OCI-LY7 (cell line): ENCODE results near the gene CEACAM4. TPM values are rescaled to one million over a fixed set of nuclear protein-coding genes. Genes with fewer than 3 reads are reported as not detected.

Source experiments
- BruUV-seq: library from RNA; stranded (reverse); fragments of 400-500 nt; replicated peaks from 2 replicates; lab custom pipeline; 2021; lab: Mats Ljungman, UMichigan
- CTCF ChIA-PET: fragments of 300-600 bp; sonication (Branson Sonifier 250); formaldehyde crosslinking; loops from one replicate; lab custom pipeline; 2022; ENCODE audit warnings: antibody characterized with exemption; ENCODE audit not compliant: unreplicated experiment; lab: Charles Lee
- POLR2A ChIA-PET: fragments of 300-600 bp; sonication (Branson Sonifier 250); formaldehyde crosslinking; loops from one replicate; lab custom pipeline; 2022; ENCODE audit warnings: antibody characterized with exemption; lab: Charles Lee
- DNase-seq: peaks from one replicate; pipeline ENCODE4 v3.0.0-alpha.2; 2015; ENCODE audit warnings: low spot score
- H2AFZ ChIP-seq: fragments of 200-600 bp; sonication (generic), shearing (Covaris generic); 2 replicates; pipeline ENCODE4 v1.6.1; 2014; ENCODE audit warnings: mild to moderate bottlenecking, antibody characterized with exemption, low read length, moderate library complexity
- H3K27ac ChIP-seq: fragments of 200-600 bp; sonication (generic); 2 replicates; pipeline ENCODE4 v1.5.1; 2014; ENCODE audit warnings: mixed run types, low read depth, mild to moderate bottlenecking, moderate library complexity, low read length, inconsistent platforms; ENCODE audit not compliant: poor library complexity, severe bottlenecking
- H3K36me3 ChIP-seq: fragments of 200-600 bp; sonication (generic); 2 replicates; pipeline ENCODE4 v1.6.1; 2014; ENCODE audit warnings: mild to moderate bottlenecking, antibody characterized with exemption, low read length, moderate library complexity, mixed read lengths; ENCODE audit not compliant: insufficient read depth
- H3K4me1 ChIP-seq: fragments of 200-600 bp; sonication (generic); 2 replicates; pipeline ENCODE4 v1.5.1; 2014; ENCODE audit warnings: mild to moderate bottlenecking, low read length; ENCODE audit not compliant: insufficient read depth, poor library complexity, severe bottlenecking
- H3K4me2 ChIP-seq: fragments of 200-600 bp; sonication (generic); 2 replicates; pipeline ENCODE4 v1.6.1; 2014; ENCODE audit warnings: mild to moderate bottlenecking, low read length
- H3K4me3 ChIP-seq: fragments of 200-600 bp; sonication (generic); 2 replicates; pipeline ENCODE4 v1.5.1; 2014; ENCODE audit warnings: mild to moderate bottlenecking, low read depth, low read length; ENCODE audit not compliant: poor library complexity, severe bottlenecking
- H3K79me2 ChIP-seq: fragments of 200-600 bp; sonication (generic); 2 replicates; pipeline ENCODE4 v1.6.1; 2016; ENCODE audit warnings: low read depth, mild to moderate bottlenecking, low read length, moderate library complexity, mixed read lengths; ENCODE audit not compliant: insufficient read depth
- H3K9me2 ChIP-seq: fragments of 200-600 bp; sonication (generic); 2 replicates; pipeline ENCODE4 v1.6.1; 2016; ENCODE audit warnings: mild to moderate bottlenecking, low read length, mixed read lengths; ENCODE audit not compliant: insufficient read depth
- H3K9me3 ChIP-seq: fragments of 200-600 bp; sonication (generic); 2 replicates; pipeline ENCODE4 v1.6.1; 2014; ENCODE audit warnings: mild to moderate bottlenecking, mixed run types, low read length, mixed read lengths
- H4K20me1 ChIP-seq: fragments of 200-600 bp; sonication (generic); 2 replicates; pipeline ENCODE4 v1.6.1; 2014; ENCODE audit warnings: mild to moderate bottlenecking, antibody characterized with exemption, low read length, moderate library complexity, mixed read lengths; ENCODE audit not compliant: insufficient read depth
- CTCF ChIP-seq: fragments of 200-600 bp; sonication (generic); conservative IDR thresholded peaks from 2 replicates; pipeline ENCODE4 v1.5.1; 2014; ENCODE audit warnings: mild to moderate bottlenecking, antibody characterized with exemption, low read length, moderate library complexity, mixed read lengths
- EZH2phosphoT487 ChIP-seq: fragments of 200-600 bp; sonication (generic); IDR thresholded peaks from 2 replicates; pipeline ENCODE4 v1.6.1; 2018; ENCODE audit warnings: low read depth, borderline replicate concordance, mild to moderate bottlenecking, mixed run types, antibody characterized with exemption, low read length, moderate library complexity, mixed read lengths
- intact Hi-C: fragments of 100-400 bp; cut with micrococcal nuclease; formaldehyde crosslinking; loops from one replicate; pipeline ENCODE4 v1.10.0; 2022; ENCODE audit not compliant: unreplicated experiment
- total RNA-seq, 2 experiments: library from RNA; depleted of rRNA in 1 of 2; stranded (reverse); fragments of >200 nt in 1 of 2; shearing (Covaris generic) in 1 of 2; gene quantifications; 2 replicates each; pipeline ENCODE4 v1.2.3, GENCODE V29; 2014 to 2022

CEACAM4 gene
- total RNA-seq, 2 experiments from 2014 or later = not detected

DNA sequence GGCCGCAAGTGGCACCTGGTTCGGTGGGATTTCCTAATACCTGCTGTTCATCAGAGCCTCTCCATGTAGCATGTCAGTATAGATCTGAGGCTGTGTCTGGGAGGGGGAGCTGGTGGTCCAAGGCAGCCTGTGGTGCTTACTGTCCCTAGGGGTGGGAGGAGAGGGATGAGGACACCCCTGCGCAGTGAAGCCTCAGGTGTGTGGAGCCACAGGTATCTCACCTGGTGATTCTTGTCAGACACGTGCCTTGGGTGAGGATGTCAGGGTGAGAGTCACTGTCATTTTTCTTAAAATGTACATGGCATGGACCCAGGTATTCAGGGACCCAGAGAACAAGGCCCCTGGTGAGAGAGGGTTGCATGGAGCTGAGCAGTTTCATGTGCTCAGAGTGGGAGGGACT, 11.7 kb downstream of the CEACAM4 start:
- Histone ChIP-seq H3K9me2 (no peaks in the 10 kb centered on the region), H3K36me3 (no peaks in the 10 kb centered on the region), H3K9me3 (no peaks in the 10 kb centered on the region), H2AFZ (no peak overlapping the region), H3K4me1 (no peaks in the 10 kb centered on the region), H3K79me2 (no peaks in the 10 kb centered on the region), H3K27ac (no peak overlapping the region), H4K20me1 (no peaks in the 10 kb centered on the region; the same call in 1 of the 2 replicates), H3K4me3 (no peak overlapping the region), H3K4me2 (no peak overlapping the region)
- intact Hi-C loops = no loop called here
- ChIA-PET CTCF (no interaction called here), POLR2A (no interaction called here)
- no peak for DNase-seq
- no TSS peak for BruUV-seq
- TF ChIP-seq CTCF (no peak), EZH2phosphoT487 (no peak)

- Histone ChIP-seq H3K27ac (no peak overlapping the region), H3K36me3 (no peaks in the 10 kb centered on the region), H3K79me2 (no peaks in the 10 kb centered on the region), H3K4me1 (no peaks in the 10 kb centered on the region), H3K9me3 (no peaks in the 10 kb centered on the region), H2AFZ (no peak overlapping the region), H4K20me1 (no peaks in the 10 kb centered on the region; the same call in 1 of the 2 replicates), H3K4me2 (no peak overlapping the region), H3K4me3 (no peak overlapping the region), H3K9me2 (no peaks in the 10 kb centered on the region)
- intact Hi-C loops = no loop called here
- DNase-seq = no peak
- TF ChIP-seq EZH2phosphoT487 (no peak), CTCF (no peak)
- POLR2A ChIA-PET = no interaction called here
- CTCF ChIA-PET = no interaction called here
- BruUV-seq = no TSS peak
Observed at GRCh38 chr19:41612483-41612882, 14.4 kb downstream of the CEACAM4 start.

- Histone ChIP-seq H3K36me3 (no peaks in the 10 kb centered on the region), H3K4me3 (no peak overlapping the region), H3K9me3 (no peaks in the 10 kb centered on the region), H3K4me2 (no peak overlapping the region), H3K9me2 (no peaks in the 10 kb centered on the region), H3K79me2 (no peaks in the 10 kb centered on the region), H3K27ac (no peak overlapping the region), H2AFZ (no peak overlapping the region), H3K4me1 (no peaks in the 10 kb centered on the region), H4K20me1 (no peaks in the 10 kb centered on the region; the same call in 1 of the 2 replicates)
- ChIA-PET POLR2A (no interaction called here), CTCF (no interaction called here)
- BruUV-seq = no TSS peak
- no peak for TF ChIP-seq EZH2phosphoT487
- TF ChIP-seq CTCF = no peak
- DNase-seq = no peak
- intact Hi-C loops = no loop called here
Observed at GRCh38 chr19:41610789-41611188, 16.1 kb downstream of the CEACAM4 start.
